B cell (primary cell): Measurements from ENCODE around the gene TSGA10. TPM values are rescaled to one million over a fixed set of nuclear protein-coding genes. Genes with fewer than 3 reads are reported as not detected.

ENCODE experiments used
- ATAC-seq: fragments of 200-7000 bp; cut with Tn5 transposase; one replicate; pipeline ENCODE4 v1.10.0; 2021; ENCODE audit warnings: low read depth, mild to moderate bottlenecking, moderate number of reproducible peaks, moderate library complexity
- CTCF ChIA-PET: fragments of 350-600 bp; sonication (Branson Sonifier 250); formaldehyde crosslinking; loops from one replicate; lab custom pipeline; 2021; ENCODE audit warnings: antibody characterized with exemption, inconsistent platforms; lab: Charles Lee
- POLR2A ChIA-PET: fragments of 350-600 bp; sonication (Branson Sonifier 250); formaldehyde crosslinking; loops from one replicate; lab custom pipeline; 2021; ENCODE audit warnings: antibody characterized with exemption; lab: Charles Lee
- DNase-seq: peaks from one replicate; pipeline ENCODE4 v3.0.0; 2013
- H2AFZ ChIP-seq: 2 replicates; pipeline ENCODE4 v1.6.1; 2012; ENCODE audit warnings: mild to moderate bottlenecking, low read depth, low read length; ENCODE audit not compliant: insufficient read depth, poor library complexity, severe bottlenecking
- H3K27ac ChIP-seq, 2 donors: 1 replicate in 1 of 2; 2 replicates in 1 of 2; pipeline ENCODE4 v1.5.1; 2012 to 2013; ENCODE audit warnings: low read length in 2 of 2, mild to moderate bottlenecking in 2 of 2, moderate library complexity in 1 of 2
- H3K27me3 ChIP-seq, 4 experiments: fragments of 200-600 bp in 1 of 4; sonication (generic) in 1 of 4; replicated peaks in 1 of 4; 1 replicate in 2 of 4; 2 replicates in 2 of 4; pipeline versions ENCODE4 v1.6.1 to v1.7.0; 2013 to 2016; ENCODE audit warnings: low read length in 3 of 4, mild to moderate bottlenecking in 2 of 4, mixed read lengths in 1 of 4, moderate library complexity in 1 of 4; ENCODE audit not compliant: insufficient read depth in 4 of 4, control insufficient read depth in 3 of 4; ENCODE audit errors: control extremely low read depth in 1 of 4
- H3K36me3 ChIP-seq, 2 experiments: replicated peaks in 1 of 2; 1 replicate in 1 of 2; 2 replicates in 1 of 2; pipeline versions ENCODE4 v1.6.1 to v1.7.1; 2013; ENCODE audit warnings: low read length in 1 of 2; ENCODE audit not compliant: insufficient read depth in 2 of 2, control insufficient read depth in 1 of 2; ENCODE audit errors: control extremely low read depth in 1 of 2, extremely low read depth in 1 of 2
- H3K4me1 ChIP-seq, 2 donors: fragments of 200-600 bp in 1 of 2; sonication (generic) in 1 of 2; 1 replicate in 1 of 2; 2 replicates in 1 of 2; pipeline versions ENCODE4 v1.5.1 to v1.6.1; 2013 to 2017; ENCODE audit warnings: low read length in 2 of 2; ENCODE audit not compliant: control insufficient read depth in 2 of 2, insufficient read depth in 2 of 2
- H3K4me2 ChIP-seq: replicated peaks from 2 replicates; pipeline ENCODE3; 2012; ENCODE audit warnings: mild to moderate bottlenecking, low read depth, low read length; ENCODE audit not compliant: poor library complexity, severe bottlenecking
- H3K4me3 ChIP-seq, 5 experiments: fragments of 200-600 bp in 1 of 5; sonication (generic) in 1 of 5; 1 replicate in 3 of 5; 2 replicates in 2 of 5; pipeline versions ENCODE4 v1.5.1 to v1.7.0; 2011 to 2016; ENCODE audit warnings: low read length in 4 of 5, mild to moderate bottlenecking in 4 of 5, low read depth in 2 of 5, control low read depth in 1 of 5, moderate library complexity in 1 of 5; ENCODE audit not compliant: insufficient read depth in 1 of 5; ENCODE audit errors: control extremely low read depth in 1 of 5, extremely low read depth in 1 of 5
- H3K79me2 ChIP-seq: fragments of 200-600 bp; sonication (generic); one replicate; pipeline ENCODE4 v1.6.0; 2016; ENCODE audit warnings: low read length; ENCODE audit not compliant: control insufficient read depth, insufficient read depth
- H3K9ac ChIP-seq: fragments of 200-600 bp; sonication (generic); 2 replicates; pipeline ENCODE4 v1.6.1; 2017; ENCODE audit warnings: mild to moderate bottlenecking, low read length, moderate library complexity
- H3K9me3 ChIP-seq, 3 donors: one replicate each; pipeline versions ENCODE4 v1.6.1 to v1.7.1; 2013; ENCODE audit warnings: low read length in 2 of 3; ENCODE audit not compliant: control insufficient read depth in 2 of 3, insufficient read depth in 1 of 3; ENCODE audit errors: control extremely low read depth in 1 of 3
- H4K20me1 ChIP-seq: 2 replicates; pipeline ENCODE4 v1.6.0; 2012; ENCODE audit warnings: mild to moderate bottlenecking, low read length; ENCODE audit not compliant: insufficient read depth, control insufficient read depth, poor library complexity, severe bottlenecking
- H3K27ac Mint-ChIP-seq: one replicate; pipeline ENCODE4 v1.8.0; 2021; ENCODE audit warnings: mixed read lengths
- H3K27me3 Mint-ChIP-seq: one replicate; pipeline ENCODE4 v1.8.0; 2021; ENCODE audit warnings: mixed read lengths
- H3K4me1 Mint-ChIP-seq: one replicate; pipeline ENCODE4 v1.8.0; 2021; ENCODE audit warnings: mixed read lengths
- H3K4me3 Mint-ChIP-seq: one replicate; pipeline ENCODE4 v1.8.0; 2021; ENCODE audit warnings: mixed read lengths
- H3K9me3 Mint-ChIP-seq: one replicate; pipeline ENCODE4 v1.8.0; 2022; ENCODE audit warnings: mixed read lengths; ENCODE audit not compliant: insufficient read depth
- CTCF ChIP-seq: fragments of 200-600 bp; IDR thresholded peaks from one replicate; pipeline ENCODE4 v1.8.0; 2022; ENCODE audit warnings: antibody characterized with exemption, mild to moderate bottlenecking
- EZH2 ChIP-seq: IDR thresholded peaks from 2 replicates; pipeline ENCODE4 v1.6.1; 2012; ENCODE audit warnings: borderline replicate concordance, low read depth, mild to moderate bottlenecking, moderate library complexity, low read length; ENCODE audit not compliant: insufficient read depth, poor library complexity, severe bottlenecking
- WGBS: methylation state at CpG from one replicate; pipeline ENCODE4 v1.1.5; 2013; ENCODE audit warnings: missing lambda C conversion rate; ENCODE audit not compliant: insufficient coverage; 5-methylcytosine and 5-hydroxymethylcytosine counted together
- intact Hi-C: fragments of 100-400 bp; cut with micrococcal nuclease; formaldehyde crosslinking; loops from one replicate; pipeline ENCODE4 v1.10.0; 2022
- polyA plus RNA-seq: library from polyadenylated mRNA; depleted of rRNA; stranded (reverse); fragments of >200 nt; gene quantifications from 2 replicates; pipeline ENCODE4 v1.2.3, GENCODE V29; 2012
- total RNA-seq, 2 donors: library from RNA; stranded (reverse); fragments of 120-200 nt in 1 of 2; gene quantifications; 1 replicate in 1 of 2; 2 replicates in 1 of 2; pipeline versions ENCODE4 v1.2.3 to v1.2.4, GENCODE V29; 2013 to 2022

The TSGA10 gene
- total and polyA plus RNA-seq, 2 donors (not counting 1 experiment from before 2014, with no cell fraction given): 4.6 to 39.6 TPM

GRCh38 chr2:99166218-99166617 lies 11.5 kb upstream of the TSGA10 start:
- Histone ChIP-seq H3K4me1 (no peaks in the 10 kb centered on the region), H3K9ac (no peak overlapping the region), H3K27ac (peak overlapping the region in 1 of 2 donors; percentile 33), H3K36me3 (peaks cover 17 to 49% of the 10 kb centered on the region in 2 experiments), H3K9me3 (no peaks in the 10 kb centered on the region), H2AFZ (no peak overlapping the region), H4K20me1 (no peaks in the 10 kb centered on the region), H3K27me3 (no peaks in the 10 kb centered on the region), H3K4me2 (no peak overlapping the region), H3K79me2 (no peaks in the 10 kb centered on the region), H3K4me3 (no peak overlapping the region)
- TF ChIP-seq CTCF (no peak), EZH2 (no peak)
- ChIA-PET POLR2A (interaction anchor here (0.7 to 1.2 kb wide), 2 partner anchors 11 to 758 kb away, joined by 3 to 4 read pairs; partner anchors contain the start of genes LIPT1 and TSGA10), CTCF (no interaction called here)
- Mint-ChIP-seq H3K4me3 (no peak overlapping the region), H3K27me3 (no peaks in the 10 kb centered on the region), H3K9me3 (no peaks in the 10 kb centered on the region), H3K4me1 (no peaks in the 10 kb centered on the region), H3K27ac (no peak overlapping the region)
- ATAC-seq (no peak), DNase-seq (no peak)
- intact Hi-C loops: no loop called here
- WGBS: 94% methylated on average over 2 of the region's 5 CpGs

- ATAC-seq (no peak), DNase-seq (no peak)
- no peaks in the 10 kb centered on the region for H3K27me3 Mint-ChIP-seq
- no peak overlapping the region for H2AFZ ChIP-seq
- peak overlapping the region; percentile 46 for H3K27ac Mint-ChIP-seq
- peaks cover 28% of the 10 kb centered on the region for H3K79me2 ChIP-seq
- no peaks in the 10 kb centered on the region for H4K20me1 ChIP-seq
- POLR2A ChIA-PET: no interaction called here
- H3K36me3 ChIP-seq: peaks cover 8 to 9% of the 10 kb centered on the region in 2 experiments
- H3K4me1 Mint-ChIP-seq: peaks cover 40% of the 10 kb centered on the region
- H3K27ac ChIP-seq: peak overlapping the region in 1 of 2 donors; percentile 66
- no peaks in the 10 kb centered on the region for H3K27me3 ChIP-seq
- no peaks in the 10 kb centered on the region for H3K9me3 ChIP-seq
- H3K4me2 ChIP-seq: no peak overlapping the region
- H3K4me3 ChIP-seq: no peak overlapping the region
- peaks cover 21 to 22% of the 10 kb centered on the region in 2 donors for H3K4me1 ChIP-seq
- no peak overlapping the region for H3K4me3 Mint-ChIP-seq
- CTCF ChIA-PET: no interaction called here
- TF ChIP-seq EZH2 (no peak), CTCF (no peak)
- no peak overlapping the region for H3K9ac ChIP-seq
- no peaks in the 10 kb centered on the region for H3K9me3 Mint-ChIP-seq
- intact Hi-C loops: loop anchor here (10.0 kb wide), 1 partner anchor 1085 kb away; no protein-coding TSS in a partner anchor
- no CpG with 5 or more reads among the region's 4 CpGs for WGBS
Measured at GRCh38 chr2:99159594-99159993, 4.9 kb upstream of the TSGA10 start.
